Smooth muscle cell (in vitro differentiated cells): Measurements from ENCODE around the gene UACA. TPM values are rescaled to one million over a fixed set of nuclear protein-coding genes. Genes with fewer than 3 reads are reported as not detected.
A peak's percentile ranks its signal among the peaks of the same experiment; 100 is the strongest.

Experiments used
- DNase-seq: peaks from one replicate; lab custom pipeline; 2025; ENCODE audit not compliant: unreplicated experiment; lab: John Stamatoyannopoulos, UW
- H2AFZ ChIP-seq: fragments of 200-600 bp; sonication (generic); 2 replicates; pipeline ENCODE4 v1.6.0; 2016; ENCODE audit warnings: antibody characterized with exemption, low read depth, mild to moderate bottlenecking
- H3F3A ChIP-seq: fragments of 200-600 bp; sonication (generic); 2 replicates; pipeline ENCODE4 v1.6.0; 2017; ENCODE audit warnings: antibody characterized with exemption, low read depth
- H3K27ac ChIP-seq: fragments of 200-600 bp; sonication (generic); 2 replicates; pipeline ENCODE4 v1.5.1; 2016; ENCODE audit warnings: low read depth, mild to moderate bottlenecking
- H3K27me3 ChIP-seq: fragments of 200-600 bp; sonication (generic); 2 replicates; pipeline ENCODE4 v1.6.1; 2016; ENCODE audit warnings: low read depth, mild to moderate bottlenecking
- H3K36me3 ChIP-seq: fragments of 200-600 bp; sonication (generic); 2 replicates; pipeline ENCODE4 v1.5.1; 2016; ENCODE audit warnings: low read depth
- H3K4me1 ChIP-seq: fragments of 200-600 bp; sonication (generic); 2 replicates; pipeline ENCODE4 v1.5.1; 2016; ENCODE audit warnings: low read depth
- H3K4me2 ChIP-seq: fragments of 200-600 bp; sonication (generic); 2 replicates; pipeline ENCODE4 v1.6.0; 2016; ENCODE audit warnings: mild to moderate bottlenecking
- H3K4me3 ChIP-seq: fragments of 200-600 bp; sonication (generic); 2 replicates; pipeline ENCODE4 v1.5.1; 2016; ENCODE audit warnings: mild to moderate bottlenecking
- H3K79me2 ChIP-seq: fragments of 200-600 bp; sonication (generic); 2 replicates; pipeline ENCODE4 v1.6.0; 2016; ENCODE audit warnings: low read depth, mild to moderate bottlenecking
- H3K9ac ChIP-seq: fragments of 200-600 bp; sonication (generic); 2 replicates; pipeline ENCODE4 v1.6.0; 2016; ENCODE audit warnings: low read depth
- H3K9me3 ChIP-seq: fragments of 200-600 bp; sonication (generic); replicated peaks from 2 replicates; pipeline ENCODE4 v1.5.1; 2016; ENCODE audit warnings: low read depth
- H4K20me1 ChIP-seq: fragments of 200-600 bp; sonication (generic); 2 replicates; pipeline ENCODE4 v1.6.0; 2016; ENCODE audit warnings: low read depth
- CTCF ChIP-seq: fragments of 200-600 bp; sonication (generic); IDR thresholded peaks from 2 replicates; pipeline ENCODE4 v1.5.1; 2017; ENCODE audit warnings: borderline replicate concordance, mild to moderate bottlenecking, antibody characterized with exemption; ENCODE audit not compliant: insufficient read depth, poor library complexity, severe bottlenecking
- WGBS: methylation state at CpG from one replicate; pipeline ENCODE4 v1.1.7; 2016; ENCODE audit warnings: low lambda C conversion rate; 5-methylcytosine and 5-hydroxymethylcytosine counted together
- polyA plus RNA-seq: library from polyadenylated mRNA; unstranded; fragments of >200 nt; fragmentation: Nextera tagmentation; extraction: Ambion mirVana; gene quantifications from 2 replicates; pipeline ENCODE4 v1.2.1, GENCODE V29; 2016
- total RNA-seq: library from RNA; depleted of rRNA; stranded (reverse); fragments of >200 nt; gene quantifications from 2 replicates; pipeline ENCODE4 v1.2.3, GENCODE V29; 2014

The UACA gene
- total and polyA plus RNA-seq, 2 experiments from 2014 or later = 109 to 153 TPM

GRCh38 chr15:70704166-70704565, 59.2 kb downstream of the UACA start:
- no peak overlapping the region for H3K4me3 ChIP-seq
- peaks cover 14% of the 10 kb centered on the region for H3F3A ChIP-seq
- WGBS = 66% methylated on average over 2 of the region's 2 CpGs
- H3K27me3 ChIP-seq = no peaks in the 10 kb centered on the region
- H3K4me1 ChIP-seq = peaks cover 57% of the 10 kb centered on the region
- peaks cover 90% of the 10 kb centered on the region for H3K79me2 ChIP-seq
- no peak for DNase-seq
- H3K36me3 ChIP-seq = no peaks in the 10 kb centered on the region
- peak overlapping the region; percentile 97 for H3K27ac ChIP-seq
- H4K20me1 ChIP-seq = peaks cover 11% of the 10 kb centered on the region
- H3K9ac ChIP-seq = peak overlapping the region; percentile 86
- peak overlapping the region; percentile 81 for H3K4me2 ChIP-seq
- no peak overlapping the region for H2AFZ ChIP-seq
- TF ChIP-seq CTCF = no peak
- H3K9me3 ChIP-seq = no peaks in the 10 kb centered on the region

GRCh38 chr15:70703096-70703878, 60.1 kb downstream of the UACA start:
- Histone ChIP-seq H3K27ac (peak overlapping the region; percentile 97), H3K4me2 (peak overlapping the region; percentile 81), H3K27me3 (no peaks in the 10 kb centered on the region), H4K20me1 (peaks cover 11% of the 10 kb centered on the region), H3K9me3 (no peaks in the 10 kb centered on the region), H2AFZ (no peak overlapping the region), H3K4me1 (peaks cover 59% of the 10 kb centered on the region), H3K9ac (peak overlapping the region; percentile 86), H3K4me3 (peak overlapping the region; percentile 44), H3K36me3 (no peaks in the 10 kb centered on the region), H3F3A (peaks cover 15% of the 10 kb centered on the region), H3K79me2 (peaks cover 90% of the 10 kb centered on the region)
- WGBS = 53% methylated on average over 7 of the region's 7 CpGs
- DNase-seq = no peak
- TF ChIP-seq CTCF = no peak

- H3F3A ChIP-seq = peaks cover 15% of the 10 kb centered on the region
- H3K4me3 ChIP-seq = peak overlapping the region; percentile 44
- H3K27me3 ChIP-seq = no peaks in the 10 kb centered on the region
- no peak for TF ChIP-seq CTCF
- H3K36me3 ChIP-seq = no peaks in the 10 kb centered on the region
- no peak overlapping the region for H2AFZ ChIP-seq
- peaks cover 61% of the 10 kb centered on the region for H3K4me1 ChIP-seq
- no peak for DNase-seq
- peak overlapping the region; percentile 97 for H3K27ac ChIP-seq
- H4K20me1 ChIP-seq = peaks cover 11% of the 10 kb centered on the region
- no peaks in the 10 kb centered on the region for H3K9me3 ChIP-seq
- WGBS = 66% methylated on average over 2 of the region's 2 CpGs
- peak overlapping the region; percentile 81 for H3K4me2 ChIP-seq
- peak overlapping the region; percentile 86 for H3K9ac ChIP-seq
- peaks cover 90% of the 10 kb centered on the region for H3K79me2 ChIP-seq
These were observed 60.8 kb downstream of the UACA start for GRCh38 chr15:70702584-70702983.
